H9 (cell line): ENCODE results near the gene AHNAK2. TPM values are rescaled to one million over a fixed set of nuclear protein-coding genes. Genes with fewer than 3 reads are reported as not detected.

Source experiments
- DNase-seq: peaks from one replicate; pipeline ENCODE4 v3.0.0-alpha.2; 2017
- H2AFZ ChIP-seq: one replicate; pipeline ENCODE4 v1.6.1; 2013; ENCODE audit warnings: mild to moderate bottlenecking, low read length, control low read depth, moderate library complexity
- H2AK5ac ChIP-seq: 2 replicates; pipeline ENCODE4 v1.6.1; 2013; ENCODE audit warnings: low read length, control low read depth, mixed read lengths; ENCODE audit not compliant: insufficient read length
- H2BK120ac ChIP-seq: one replicate; pipeline ENCODE4 v1.6.1; 2013; ENCODE audit warnings: low read depth, mild to moderate bottlenecking, low read length, control low read depth, inconsistent platforms; ENCODE audit not compliant: poor library complexity, severe bottlenecking
- H2BK12ac ChIP-seq: 2 replicates; pipeline ENCODE4 v1.6.1; 2013; ENCODE audit warnings: low read length, control low read depth, mixed read lengths, low read depth; ENCODE audit not compliant: insufficient read length
- H2BK15ac ChIP-seq: 2 replicates; pipeline ENCODE4 v1.6.1; 2013; ENCODE audit warnings: low read depth, low read length, control low read depth
- H2BK20ac ChIP-seq: one replicate; pipeline ENCODE4 v1.6.1; 2013; ENCODE audit warnings: low read depth, mild to moderate bottlenecking, low read length, control low read depth, inconsistent platforms; ENCODE audit not compliant: poor library complexity, severe bottlenecking
- H2BK5ac ChIP-seq: 2 replicates; pipeline ENCODE4 v1.6.1; 2013; ENCODE audit warnings: low read length, control low read depth, mixed read lengths; ENCODE audit not compliant: insufficient read length
- H3K14ac ChIP-seq: 2 replicates; pipeline ENCODE4 v1.6.1; 2013; ENCODE audit warnings: low read length, control low read depth; ENCODE audit not compliant: insufficient read depth
- H3K18ac ChIP-seq: 2 replicates; pipeline ENCODE4 v1.6.1; 2013; ENCODE audit warnings: low read depth, mild to moderate bottlenecking, mixed read lengths, low read length, control low read depth; ENCODE audit not compliant: insufficient read length
- H3K23ac ChIP-seq: 2 replicates; pipeline ENCODE4 v1.6.1; 2013; ENCODE audit warnings: low read length, control low read depth, mixed read lengths, low read depth; ENCODE audit not compliant: insufficient read length
- H3K23me2 ChIP-seq: 2 replicates; pipeline ENCODE4 v1.6.1; 2013; ENCODE audit warnings: low read depth, mild to moderate bottlenecking, mixed read lengths, low read length, control low read depth; ENCODE audit not compliant: insufficient read length, poor library complexity, severe bottlenecking
- H3K27ac ChIP-seq: 2 replicates; pipeline ENCODE4 v1.5.1; 2013; ENCODE audit warnings: low read length, control low read depth, mixed read lengths, low read depth; ENCODE audit not compliant: insufficient read length
- H3K27me3 ChIP-seq: 2 replicates; pipeline ENCODE4 v1.6.1; 2013; ENCODE audit warnings: low read length, control low read depth, inconsistent platforms; ENCODE audit not compliant: insufficient read depth
- H3K4ac ChIP-seq: 2 replicates; pipeline ENCODE4 v1.6.1; 2013; ENCODE audit warnings: low read depth, mild to moderate bottlenecking, control low read depth, inconsistent platforms, low read length, moderate library complexity
- H3K4me1 ChIP-seq: 2 replicates; pipeline ENCODE4 v1.6.1; 2013; ENCODE audit warnings: low read length, control low read depth, inconsistent platforms; ENCODE audit not compliant: insufficient read depth
- H3K4me2 ChIP-seq: 2 replicates; pipeline ENCODE4 v1.6.1; 2013; ENCODE audit warnings: low read length, control low read depth, mixed read lengths; ENCODE audit not compliant: insufficient read length, insufficient read depth
- H3K56ac ChIP-seq: 2 replicates; pipeline ENCODE4 v1.6.1; 2013; ENCODE audit warnings: low read depth, mild to moderate bottlenecking, mixed read lengths, low read length, control low read depth; ENCODE audit not compliant: insufficient read length
- H3K79me1 ChIP-seq: 2 replicates; pipeline ENCODE4 v1.6.1; 2013; ENCODE audit warnings: low read depth, mild to moderate bottlenecking, moderate library complexity, low read length, control low read depth, inconsistent platforms; ENCODE audit not compliant: insufficient read depth, poor library complexity, severe bottlenecking
- H3K79me2 ChIP-seq: 2 replicates; pipeline ENCODE4 v1.6.1; 2013; ENCODE audit warnings: low read length, control low read depth, inconsistent platforms; ENCODE audit not compliant: insufficient read depth
- H3K9ac ChIP-seq: 2 replicates; pipeline ENCODE4 v1.6.1; 2013; ENCODE audit warnings: low read length, control low read depth, mixed read lengths; ENCODE audit not compliant: insufficient read length; ENCODE audit errors: extremely low read depth
- H3K9me3 ChIP-seq: one replicate; pipeline ENCODE4 v1.6.1; 2013; ENCODE audit warnings: low read depth, low read length, inconsistent platforms; ENCODE audit not compliant: control insufficient read depth
- H3T11ph ChIP-seq: one replicate; pipeline ENCODE4 v1.6.1; 2013; ENCODE audit warnings: mild to moderate bottlenecking, low read length, control low read depth, inconsistent platforms
- H4K20me1 ChIP-seq: one replicate; pipeline ENCODE4 v1.6.1; 2013; ENCODE audit not compliant: control insufficient read depth, insufficient read length, insufficient read depth
- H4K5ac ChIP-seq: 2 replicates; pipeline ENCODE4 v1.6.1; 2013; ENCODE audit warnings: low read depth, mild to moderate bottlenecking, mixed read lengths, low read length, control low read depth; ENCODE audit not compliant: insufficient read length
- H4K8ac ChIP-seq: replicated peaks from 2 replicates; pipeline ENCODE4 v1.6.1; 2013; ENCODE audit warnings: low read length, control low read depth, mixed read lengths, low read depth; ENCODE audit not compliant: insufficient read length
- H4K91ac ChIP-seq: 2 replicates; pipeline ENCODE4 v1.6.1; 2013; ENCODE audit warnings: low read depth, mild to moderate bottlenecking, moderate library complexity, mixed read lengths, low read length, control low read depth; ENCODE audit not compliant: insufficient read length
- H3K27ac Mint-ChIP-seq, 3 experiments: 2 replicates in 2 of 3; 3 replicates in 1 of 3; pipeline ENCODE4 v1.8.0; 2020 to 2021; ENCODE audit warnings: mixed read lengths in 3 of 3, mild to moderate bottlenecking in 1 of 3, moderate library complexity in 1 of 3
- H3K27me3 Mint-ChIP-seq: 2 replicates; pipeline ENCODE4 v1.8.0; 2021; ENCODE audit warnings: low read depth, mild to moderate bottlenecking, moderate library complexity, mixed read lengths
- H3K36me3 Mint-ChIP-seq, 3 experiments: 2 replicates in 2 of 3; 3 replicates in 1 of 3; pipeline ENCODE4 v1.8.0; 2020 to 2021; ENCODE audit warnings: low read depth in 3 of 3, mixed read lengths in 3 of 3; ENCODE audit not compliant: insufficient read depth in 1 of 3
- H3K4me1 Mint-ChIP-seq, 2 experiments: 2 replicates each; pipeline ENCODE4 v1.8.0; 2020; ENCODE audit warnings: mixed read lengths in 2 of 2
- H3K4me3 Mint-ChIP-seq, 2 experiments: 2 replicates in 1 of 2; 3 replicates in 1 of 2; pipeline ENCODE4 v1.8.0; 2020 to 2021; ENCODE audit warnings: mild to moderate bottlenecking in 2 of 2, mixed read lengths in 2 of 2, moderate library complexity in 1 of 2
- H3K9me3 Mint-ChIP-seq, 2 experiments: 2 replicates in 1 of 2; 3 replicates in 1 of 2; pipeline ENCODE4 v1.8.0; 2020; ENCODE audit warnings: mild to moderate bottlenecking in 2 of 2, mixed read lengths in 2 of 2, moderate library complexity in 1 of 2
- WGBS: extraction: QIAGEN DNeasy Blood & Tissue Kit; methylation state at CpG from one replicate; pipeline ENCODE4 v1.1.7; 2013; ENCODE audit warnings: missing lambda C conversion rate, low lambda C conversion rate, mixed read lengths; ENCODE audit not compliant: insufficient read length; ENCODE audit errors: extremely low coverage; 5-methylcytosine and 5-hydroxymethylcytosine counted together
- total RNA-seq: library from RNA; stranded (reverse); gene quantifications from 2 replicates; pipeline ENCODE4 v1.2.1, GENCODE V29; 2021
- TF ChIP-seq, protein P1 (sequence below): fragments of 200-600 bp; sonication (generic); conservative IDR thresholded peaks from 3 replicates; pipeline ENCODE4 v1.8.0; 2021; ENCODE audit warnings: antibody characterized with exemption, mild to moderate bottlenecking

Gene AHNAK2
- total RNA-seq, 1 experiment from 2014 or later, result 2.8 TPM

DNA sequence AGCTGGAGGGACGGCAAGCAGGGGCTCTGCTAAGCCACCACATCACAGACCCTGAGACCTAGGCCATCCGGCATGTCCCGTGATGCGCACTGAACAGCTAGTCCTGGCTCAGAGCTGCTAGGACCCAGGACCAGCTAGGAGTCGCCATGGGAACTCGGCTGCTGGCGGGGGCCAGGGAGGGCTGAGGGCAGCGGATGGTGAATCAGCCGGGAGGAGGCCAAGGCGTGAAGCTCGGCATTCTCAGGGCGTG is 5.1 kb downstream of the AHNAK2 start:
- Mint-ChIP-seq H3K9me3 (no peaks in the 10 kb centered on the region; a peak in 1 of 5 replicates), H3K4me1 (peaks cover 14 to 30% of the 10 kb centered on the region in 2 experiments), H3K4me3 (no peak overlapping the region), H3K27me3 (peaks cover 32% of the 10 kb centered on the region), H3K27ac (no peak overlapping the region), H3K36me3 (no peaks in the 10 kb centered on the region)
- peak; percentile 55 for DNase-seq
- Histone ChIP-seq H2AFZ (no peak overlapping the region), H3K18ac (no peak overlapping the region), H4K20me1 (peaks cover 4% of the 10 kb centered on the region), H2BK120ac (no peak overlapping the region), H2BK15ac (no peak overlapping the region), H3K79me1 (no peaks in the 10 kb centered on the region), H3K4me1 (peaks cover 3% of the 10 kb centered on the region; the same call in 1 of the 2 replicates), H2BK12ac (no peak overlapping the region), H3T11ph (no peak overlapping the region), H3K14ac (no peak overlapping the region), H3K27me3 (peaks cover 9% of the 10 kb centered on the region; the same call in 1 of the 2 replicates), H3K23ac (no peak overlapping the region), H3K79me2 (no peaks in the 10 kb centered on the region), H4K91ac (no peak overlapping the region), H4K8ac (no peak overlapping the region), H2BK20ac (no peak overlapping the region), H2AK5ac (no peak overlapping the region), H3K4me2 (no peak overlapping the region), H2BK5ac (no peak overlapping the region), H3K9ac (no peak overlapping the region), H4K5ac (no peak overlapping the region), H3K4ac (no peak overlapping the region), H3K56ac (no peak overlapping the region), H3K27ac (no peak overlapping the region), H3K9me3 (no peaks in the 10 kb centered on the region), H3K23me2 (no peaks in the 10 kb centered on the region)
- WGBS, result no CpG with 5 or more reads among the region's 12 CpGs
- TF ChIP-seq, protein P1, sequence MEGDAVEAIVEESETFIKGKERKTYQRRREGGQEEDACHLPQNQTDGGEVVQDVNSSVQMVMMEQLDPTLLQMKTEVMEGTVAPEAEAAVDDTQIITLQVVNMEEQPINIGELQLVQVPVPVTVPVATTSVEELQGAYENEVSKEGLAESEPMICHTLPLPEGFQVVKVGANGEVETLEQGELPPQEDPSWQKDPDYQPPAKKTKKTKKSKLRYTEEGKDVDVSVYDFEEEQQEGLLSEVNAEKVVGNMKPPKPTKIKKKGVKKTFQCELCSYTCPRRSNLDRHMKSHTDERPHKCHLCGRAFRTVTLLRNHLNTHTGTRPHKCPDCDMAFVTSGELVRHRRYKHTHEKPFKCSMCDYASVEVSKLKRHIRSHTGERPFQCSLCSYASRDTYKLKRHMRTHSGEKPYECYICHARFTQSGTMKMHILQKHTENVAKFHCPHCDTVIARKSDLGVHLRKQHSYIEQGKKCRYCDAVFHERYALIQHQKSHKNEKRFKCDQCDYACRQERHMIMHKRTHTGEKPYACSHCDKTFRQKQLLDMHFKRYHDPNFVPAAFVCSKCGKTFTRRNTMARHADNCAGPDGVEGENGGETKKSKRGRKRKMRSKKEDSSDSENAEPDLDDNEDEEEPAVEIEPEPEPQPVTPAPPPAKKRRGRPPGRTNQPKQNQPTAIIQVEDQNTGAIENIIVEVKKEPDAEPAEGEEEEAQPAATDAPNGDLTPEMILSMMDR, result no peak
